ENCODE measurements around the gene CDKN2B.
"Not testable (repeated sequence)": the region's sequence is repeated elsewhere in the genome, so short reads cannot be mapped to it uniquely, and the experiment has no call there.

The CDKN2B gene

DNA sequence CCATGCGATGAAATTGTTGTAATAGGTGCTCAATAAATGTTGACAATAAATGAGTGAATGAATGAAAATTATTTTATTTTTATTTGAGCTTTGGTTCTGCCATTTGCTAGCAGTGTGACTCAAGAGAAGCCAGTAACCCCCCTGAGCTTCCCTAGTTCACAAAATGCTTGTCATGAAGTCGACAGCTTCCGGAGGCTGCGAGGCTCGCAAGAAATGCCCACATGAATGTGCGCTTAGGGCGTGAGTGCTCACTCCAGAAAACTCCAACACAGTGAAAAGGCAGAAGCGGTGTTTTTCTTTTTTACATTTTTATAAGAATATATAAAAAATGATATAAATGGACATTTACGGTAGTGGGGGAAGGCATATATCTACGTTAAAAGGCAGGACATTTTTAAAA, 41.4 kb downstream of the CDKN2B start:
- no peaks in the 10 kb centered on the region for H3K36me3 ChIP-seq (ENCODE audit: control insufficient read depth, insufficient read depth, low read length)
- peak overlapping the region; percentile 34; the same call in 1 of the 2 replicates for H3K4me3 ChIP-seq (ENCODE audit: low read depth, low read length)
- no peak overlapping the region for H3K9ac ChIP-seq (ENCODE audit: low read length)
- no peaks in the 10 kb centered on the region for H3K9me3 ChIP-seq (ENCODE audit: control insufficient read depth, insufficient read depth, low read depth, low read length)
- peaks cover 100% of the 10 kb centered on the region for H3K27me3 ChIP-seq (ENCODE audit: control insufficient read depth, insufficient read depth, low read length)
- no peak overlapping the region for H3K27ac ChIP-seq (ENCODE audit: low read depth, low read length)
- H3K4me1 ChIP-seq (ENCODE audit: control insufficient read depth, insufficient read depth, low read length), result peaks cover 43% of the 10 kb centered on the region

- no peaks in the 10 kb centered on the region for H3K36me3 ChIP-seq (ENCODE audit: control insufficient read depth, insufficient read depth, low read length)
- H3K4me3 ChIP-seq (ENCODE audit: low read depth, low read length), result peak overlapping the region; percentile 16; the same call in 1 of the 2 replicates
- H3K27ac ChIP-seq (ENCODE audit: low read depth, low read length), result no peak overlapping the region
- H3K9ac ChIP-seq (ENCODE audit: low read length), result no peak overlapping the region
- H3K27me3 ChIP-seq (ENCODE audit: control insufficient read depth, insufficient read depth, low read length), result peaks cover 98% of the 10 kb centered on the region
- H3K4me1 ChIP-seq (ENCODE audit: control insufficient read depth, insufficient read depth, low read length), result peaks cover 43% of the 10 kb centered on the region
- H3K9me3 ChIP-seq (ENCODE audit: control insufficient read depth, insufficient read depth, low read depth, low read length), result no peaks in the 10 kb centered on the region
These were observed 41.9 kb downstream of the CDKN2B start for GRCh38 chr9:21967169-21967568.

- H3K4me3 ChIP-seq (ENCODE audit: low read depth, low read length), result peak overlapping the region; percentile 68
- no peak overlapping the region for H3K9ac ChIP-seq (ENCODE audit: low read length)
- H3K36me3 ChIP-seq (ENCODE audit: control insufficient read depth, insufficient read depth, low read length), result no peaks in the 10 kb centered on the region
- no peak overlapping the region for H3K27ac ChIP-seq (ENCODE audit: low read depth, low read length)
- peaks cover 42% of the 10 kb centered on the region for H3K4me1 ChIP-seq (ENCODE audit: control insufficient read depth, insufficient read depth, low read length)
- H3K27me3 ChIP-seq (ENCODE audit: control insufficient read depth, insufficient read depth, low read length), result peaks cover 97% of the 10 kb centered on the region
- no peaks in the 10 kb centered on the region for H3K9me3 ChIP-seq (ENCODE audit: control insufficient read depth, insufficient read depth, low read depth, low read length)
These were observed 42.8 kb downstream of the CDKN2B start for GRCh38 chr9:21966140-21966851.

DNA sequence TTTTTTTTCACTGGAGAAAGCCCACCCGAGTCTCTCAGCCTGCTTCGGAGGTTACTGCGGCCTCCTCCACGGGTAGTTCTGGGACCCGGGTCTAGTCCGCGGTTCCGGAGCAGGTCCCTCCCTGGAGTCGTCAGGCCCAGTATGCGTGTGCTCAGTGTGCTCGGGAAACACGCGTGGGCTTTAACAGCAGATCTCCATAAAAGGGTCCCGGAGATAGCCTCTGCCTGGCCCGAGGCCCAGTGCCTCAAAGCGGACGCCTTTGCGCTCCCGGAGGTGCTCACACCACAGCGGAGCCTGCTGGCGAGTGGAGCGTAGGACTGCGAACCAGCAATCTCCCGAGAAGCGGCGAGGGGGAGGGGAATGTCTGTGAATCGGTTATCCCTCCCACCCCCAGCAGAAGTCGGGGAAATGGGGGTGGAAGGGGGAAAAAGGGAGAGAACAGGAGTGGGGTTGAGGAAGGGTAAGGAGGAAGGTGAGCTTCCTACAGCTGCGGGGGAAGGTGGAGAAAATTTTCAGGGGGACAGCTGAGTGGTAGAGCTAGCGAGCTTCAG, 43.6 kb downstream of the CDKN2B start:
- peak overlapping the region; percentile 68 for H3K4me3 ChIP-seq (ENCODE audit: low read depth, low read length)
- peaks cover 92% of the 10 kb centered on the region for H3K27me3 ChIP-seq (ENCODE audit: control insufficient read depth, insufficient read depth, low read length)
- H3K27ac ChIP-seq (ENCODE audit: low read depth, low read length), result no peak overlapping the region
- no peaks in the 10 kb centered on the region for H3K36me3 ChIP-seq (ENCODE audit: control insufficient read depth, insufficient read depth, low read length)
- H3K9me3 ChIP-seq (ENCODE audit: control insufficient read depth, insufficient read depth, low read depth, low read length), result no peaks in the 10 kb centered on the region
- H3K4me1 ChIP-seq (ENCODE audit: control insufficient read depth, insufficient read depth, low read length), result peaks cover 39% of the 10 kb centered on the region
- no peak overlapping the region for H3K9ac ChIP-seq (ENCODE audit: low read length)

DNA sequence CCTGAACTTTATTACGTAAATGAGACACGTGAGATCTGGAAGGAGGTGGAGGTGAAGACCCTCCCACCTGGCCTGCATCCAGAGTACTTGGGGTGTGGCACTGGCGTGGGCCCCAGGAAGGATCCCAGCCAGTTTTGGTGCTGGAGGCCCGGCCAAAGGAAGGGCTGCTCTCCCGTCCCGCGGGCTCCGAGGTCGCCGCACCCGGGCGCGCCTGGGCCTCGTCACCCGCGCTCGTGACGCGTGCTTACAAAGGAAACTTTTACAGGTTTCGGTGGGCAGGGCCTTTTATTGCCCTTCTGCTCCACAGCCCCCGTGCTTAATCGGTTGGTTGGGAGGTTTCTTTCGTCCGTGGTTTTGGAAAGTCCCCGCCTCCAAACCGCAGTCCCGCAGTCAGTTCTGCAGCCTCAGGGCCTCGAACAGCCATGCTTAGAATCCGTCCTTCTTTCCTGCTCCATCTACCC, 44.1 kb downstream of the CDKN2B start:
- Histone ChIP-seq H3K9ac (ENCODE audit: low read length) (no peak overlapping the region), H3K4me1 (ENCODE audit: control insufficient read depth, insufficient read depth, low read length) (peaks cover 34% of the 10 kb centered on the region), H3K27me3 (ENCODE audit: control insufficient read depth, insufficient read depth, low read length) (peaks cover 87% of the 10 kb centered on the region), H3K27ac (ENCODE audit: low read depth, low read length) (no peak overlapping the region), H3K36me3 (ENCODE audit: control insufficient read depth, insufficient read depth, low read length) (no peaks in the 10 kb centered on the region), H3K4me3 (ENCODE audit: low read depth, low read length) (peak overlapping the region; percentile 68), H3K9me3 (ENCODE audit: control insufficient read depth, insufficient read depth, low read depth, low read length) (no peaks in the 10 kb centered on the region)

- peaks cover 53% of the 10 kb centered on the region for H3K27me3 ChIP-seq (ENCODE audit: control insufficient read depth, insufficient read depth, low read length)
- H3K9me3 ChIP-seq (ENCODE audit: control insufficient read depth, insufficient read depth, low read depth, low read length), result no peaks in the 10 kb centered on the region
- H3K9ac ChIP-seq (ENCODE audit: low read length), result no peak overlapping the region
- no peak overlapping the region for H3K27ac ChIP-seq (ENCODE audit: low read depth, low read length)
- H3K4me1 ChIP-seq (ENCODE audit: control insufficient read depth, insufficient read depth, low read length), result peaks cover 14% of the 10 kb centered on the region
- H3K4me3 ChIP-seq (ENCODE audit: low read depth, low read length), result no peak overlapping the region
- no peaks in the 10 kb centered on the region for H3K36me3 ChIP-seq (ENCODE audit: control insufficient read depth, insufficient read depth, low read length)
These were observed 47.5 kb downstream of the CDKN2B start for GRCh38 chr9:21961569-21961968.

GRCh38 chr9:21959268-21959667, 49.8 kb downstream of the CDKN2B start:
- H3K27me3 ChIP-seq (ENCODE audit: control insufficient read depth, insufficient read depth, low read length), result peaks cover 30% of the 10 kb centered on the region
- not testable (repeated sequence) for H3K36me3 ChIP-seq (ENCODE audit: control insufficient read depth, insufficient read depth, low read length); H3K4me3 ChIP-seq (ENCODE audit: low read depth, low read length); H3K4me1 ChIP-seq (ENCODE audit: control insufficient read depth, insufficient read depth, low read length); H3K9me3 ChIP-seq (ENCODE audit: control insufficient read depth, insufficient read depth, low read depth, low read length); H3K9ac ChIP-seq (ENCODE audit: low read length); H3K27ac ChIP-seq (ENCODE audit: low read depth, low read length)

GRCh38 chr9:21958833-21959232, 50.3 kb downstream of the CDKN2B start:
- no peak overlapping the region for H3K4me3 ChIP-seq (ENCODE audit: low read depth, low read length)
- H3K27ac ChIP-seq (ENCODE audit: low read depth, low read length), result no peak overlapping the region
- H3K27me3 ChIP-seq (ENCODE audit: control insufficient read depth, insufficient read depth, low read length), result peaks cover 25% of the 10 kb centered on the region
- no peak overlapping the region for H3K9ac ChIP-seq (ENCODE audit: low read length)
- H3K36me3 ChIP-seq (ENCODE audit: control insufficient read depth, insufficient read depth, low read length), result no peaks in the 10 kb centered on the region
- H3K4me1 ChIP-seq (ENCODE audit: control insufficient read depth, insufficient read depth, low read length), result no peaks in the 10 kb centered on the region
- no peaks in the 10 kb centered on the region for H3K9me3 ChIP-seq (ENCODE audit: control insufficient read depth, insufficient read depth, low read depth, low read length)

Data from HUES6 (cell line).